ENCODE data around the gene KLF13. TPM values are rescaled to one million over a fixed set of nuclear protein-coding genes. Genes with fewer than 3 reads are reported as not detected.

Gene KLF13
- total RNA-seq, 1 donor from 2014 or later = 26.9 TPM

GRCh38 chr15:31279221-31280045, 47.2 kb upstream of the KLF13 start:
- no peaks in the 10 kb centered on the region for H3K27me3 Mint-ChIP-seq
- no peak overlapping the region for H3K4me3 Mint-ChIP-seq (ENCODE audit: low read depth)
- peaks cover 4% of the 10 kb centered on the region for H3K9me3 Mint-ChIP-seq (ENCODE audit: low read depth)
- peaks cover 13% of the 10 kb centered on the region for H3K4me1 Mint-ChIP-seq (ENCODE audit: low read depth)
- no peaks in the 10 kb centered on the region for H3K36me3 Mint-ChIP-seq (ENCODE audit: insufficient read depth)
- DNase-seq (ENCODE audit: low spot score, unreplicated experiment) = no peak
- TF ChIP-seq CTCF (IDR thresholded peaks at IDR 0.05; ENCODE audit: unreplicated experiment) = no peak
- no peak overlapping the region for H3K27ac Mint-ChIP-seq

- no peak overlapping the region for H3K27ac Mint-ChIP-seq
- peaks cover 4% of the 10 kb centered on the region for H3K9me3 Mint-ChIP-seq (ENCODE audit: low read depth)
- DNase-seq (ENCODE audit: low spot score, unreplicated experiment) = peak; percentile 6
- H3K4me3 Mint-ChIP-seq (ENCODE audit: low read depth) = no peak overlapping the region
- H3K27me3 Mint-ChIP-seq = no peaks in the 10 kb centered on the region
- H3K4me1 Mint-ChIP-seq (ENCODE audit: low read depth) = peaks cover 10% of the 10 kb centered on the region
- H3K36me3 Mint-ChIP-seq (ENCODE audit: insufficient read depth) = no peaks in the 10 kb centered on the region
- no peak for TF ChIP-seq CTCF (IDR thresholded peaks at IDR 0.05; ENCODE audit: unreplicated experiment)
These were observed 46.4 kb upstream of the KLF13 start for GRCh38 chr15:31280046-31280830.

GRCh38 chr15:31280831-31281216, 45.8 kb upstream of the KLF13 start:
- TF ChIP-seq CTCF (IDR thresholded peaks at IDR 0.05; ENCODE audit: unreplicated experiment) = no peak
- Mint-ChIP-seq H3K27me3 (no peaks in the 10 kb centered on the region), H3K9me3 (ENCODE audit: low read depth) (peaks cover 4% of the 10 kb centered on the region), H3K4me3 (ENCODE audit: low read depth) (no peak overlapping the region), H3K36me3 (ENCODE audit: insufficient read depth) (no peaks in the 10 kb centered on the region), H3K27ac (no peak overlapping the region), H3K4me1 (ENCODE audit: low read depth) (peaks cover 10% of the 10 kb centered on the region)
- no peak for DNase-seq (ENCODE audit: low spot score, unreplicated experiment)

GRCh38 chr15:31283043-31283442, 43.6 kb upstream of the KLF13 start:
- DNase-seq (ENCODE audit: low spot score, unreplicated experiment) = peak; percentile 3
- Mint-ChIP-seq H3K4me3 (ENCODE audit: low read depth) (no peak overlapping the region), H3K27me3 (no peaks in the 10 kb centered on the region), H3K27ac (no peak overlapping the region), H3K36me3 (ENCODE audit: insufficient read depth) (no peaks in the 10 kb centered on the region), H3K4me1 (ENCODE audit: low read depth) (peaks cover 10% of the 10 kb centered on the region), H3K9me3 (ENCODE audit: low read depth) (peaks cover 8% of the 10 kb centered on the region)
- no peak for TF ChIP-seq CTCF (IDR thresholded peaks at IDR 0.05; ENCODE audit: unreplicated experiment)

GRCh38 chr15:31285772-31286261, 40.8 kb upstream of the KLF13 start:
- Mint-ChIP-seq H3K4me1 (ENCODE audit: low read depth) (peaks cover under 1% of the 10 kb centered on the region), H3K27me3 (peaks cover under 1% of the 10 kb centered on the region), H3K9me3 (ENCODE audit: low read depth) (peaks cover 8% of the 10 kb centered on the region), H3K27ac (no peak overlapping the region), H3K4me3 (ENCODE audit: low read depth) (no peak overlapping the region), H3K36me3 (ENCODE audit: insufficient read depth) (no peaks in the 10 kb centered on the region)
- TF ChIP-seq CTCF (IDR thresholded peaks at IDR 0.05; ENCODE audit: unreplicated experiment) = no peak
- no peak for DNase-seq (ENCODE audit: low spot score, unreplicated experiment)

Data from progenitor cell of endocrine pancreas (in vitro differentiated cells).